NCI-H460 (cell line): Measurements from ENCODE around the gene CCDC85A. TPM values are rescaled to one million over a fixed set of nuclear protein-coding genes. Genes with fewer than 3 reads are reported as not detected.
"Not testable (repeated sequence)": the region's sequence is repeated elsewhere in the genome, so short reads cannot be mapped to it uniquely, and the experiment has no call there.

Experiments used
- DNase-seq: peaks from one replicate; pipeline ENCODE4 v3.0.0-alpha.2; 2016; ENCODE audit warnings: low read depth; ENCODE audit errors: extremely low read depth
- polyA plus RNA-seq: library from polyadenylated mRNA; depleted of rRNA; stranded (reverse); fragments of >200 nt; gene quantifications from 2 replicates; pipeline ENCODE4 v1.2.3, GENCODE V29; 2014; cell fraction: nucleus; rRNA removed
- total RNA-seq: library from RNA; depleted of rRNA; stranded (reverse); fragments of >200 nt; shearing (Covaris generic); gene quantifications from 2 replicates; pipeline ENCODE4 v1.2.3, GENCODE V29; 2014; rRNA removed

The CCDC85A gene
- total RNA-seq: 0.09 and 0.12 TPM in 2 replicates
- 0.06 and 0.88 TPM in 2 replicates for polyA plus RNA-seq

DNA sequence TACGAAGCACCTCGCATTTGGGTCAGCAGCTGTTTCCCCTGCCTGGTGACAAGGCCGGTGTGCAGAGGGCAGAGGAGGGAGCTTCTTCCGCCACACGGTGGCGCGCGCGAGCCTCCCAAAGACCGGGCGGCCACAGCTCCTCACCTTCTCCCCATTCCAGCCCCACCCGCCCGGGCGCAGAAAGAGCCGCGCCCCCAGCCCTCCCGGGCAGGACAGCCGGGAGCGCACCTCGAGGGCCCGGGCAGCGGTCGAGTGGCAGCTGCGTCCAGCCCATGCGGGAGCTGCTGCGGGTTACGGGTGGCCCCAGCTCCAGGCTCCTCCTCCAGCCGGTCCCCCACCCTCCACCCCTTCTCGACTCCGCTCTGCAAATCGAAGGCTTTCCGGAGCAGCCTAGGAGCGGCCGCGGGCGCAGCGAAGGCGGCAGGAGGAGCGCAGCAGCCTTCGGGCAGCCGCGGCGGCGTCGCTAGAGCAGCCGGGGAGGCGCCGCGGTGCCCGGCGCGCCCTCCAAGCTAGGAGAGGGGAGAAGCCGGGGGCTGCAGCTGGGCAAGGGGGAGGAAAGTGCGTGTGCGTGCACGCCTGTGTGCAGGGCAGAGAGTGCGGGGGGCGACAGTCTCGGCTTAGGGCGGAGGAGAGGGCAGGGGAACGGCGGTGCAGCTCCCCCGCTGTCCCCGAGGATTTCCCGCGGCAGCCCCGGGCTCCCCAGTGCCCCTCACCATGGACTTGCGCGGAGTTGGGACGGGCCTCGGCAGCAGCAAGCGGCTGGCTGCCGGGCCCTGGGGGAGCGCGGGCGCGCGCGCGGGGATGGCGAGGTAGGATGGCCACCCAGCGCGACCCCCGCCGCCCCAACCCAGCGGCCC is at the start of gene CCDC85A:
CCDC85A (plus strand) TSS at position 348 of the 857 bp plus-strand sequence. CDS start 635 bp downstream, outside the sequence.
- DNase-seq: peak; percentile 76

DNA sequence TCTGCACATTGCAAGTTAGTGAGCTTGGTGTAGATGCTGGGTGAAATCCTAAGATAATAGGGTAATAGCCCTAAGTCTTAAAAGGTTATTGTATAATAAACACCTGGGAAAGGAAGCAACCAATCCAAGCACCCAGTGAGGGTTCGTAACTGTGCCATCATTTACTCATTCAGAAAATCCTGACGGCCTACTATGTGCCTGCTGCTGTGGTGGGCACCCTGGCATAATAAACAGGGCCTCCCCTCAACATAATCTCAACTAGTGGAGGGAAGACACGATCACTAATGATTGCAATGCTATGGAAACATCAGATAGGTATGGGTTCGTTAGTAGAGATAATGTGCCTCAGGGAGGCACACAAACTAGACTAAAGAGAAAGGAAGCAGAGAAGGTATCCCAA is 48.9 kb upstream of the CCDC85A start:
- no peak for DNase-seq

DNA sequence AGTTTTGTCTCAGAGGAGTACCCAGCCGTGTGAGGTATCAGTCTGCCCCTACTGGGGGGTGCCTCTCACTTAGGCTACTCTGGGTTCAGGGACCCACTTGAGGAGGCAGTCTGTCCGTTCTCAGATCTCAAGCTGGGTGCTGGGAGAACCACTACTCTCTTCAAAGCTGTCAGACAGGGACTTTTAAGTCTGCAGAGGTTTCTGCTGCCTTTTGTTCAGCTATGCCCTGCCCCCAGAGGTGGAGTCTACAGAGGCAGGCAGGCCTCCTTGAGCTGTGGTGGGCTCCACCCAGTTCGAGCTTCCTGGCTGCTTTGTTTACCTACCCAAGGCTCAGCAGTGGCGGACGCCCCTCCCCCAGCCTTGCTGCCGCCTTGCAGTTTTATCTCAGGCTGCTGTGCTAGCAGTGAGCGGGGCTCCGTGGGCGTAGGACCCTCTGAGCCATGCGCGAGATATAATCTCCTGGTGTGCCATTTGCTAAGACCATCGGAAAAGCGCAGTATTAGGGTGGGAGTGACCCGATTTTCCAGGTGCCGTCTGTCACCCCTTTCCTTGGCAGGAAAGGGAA is 41.2 kb upstream of the CCDC85A start:
- not testable (repeated sequence) for DNase-seq

DNA sequence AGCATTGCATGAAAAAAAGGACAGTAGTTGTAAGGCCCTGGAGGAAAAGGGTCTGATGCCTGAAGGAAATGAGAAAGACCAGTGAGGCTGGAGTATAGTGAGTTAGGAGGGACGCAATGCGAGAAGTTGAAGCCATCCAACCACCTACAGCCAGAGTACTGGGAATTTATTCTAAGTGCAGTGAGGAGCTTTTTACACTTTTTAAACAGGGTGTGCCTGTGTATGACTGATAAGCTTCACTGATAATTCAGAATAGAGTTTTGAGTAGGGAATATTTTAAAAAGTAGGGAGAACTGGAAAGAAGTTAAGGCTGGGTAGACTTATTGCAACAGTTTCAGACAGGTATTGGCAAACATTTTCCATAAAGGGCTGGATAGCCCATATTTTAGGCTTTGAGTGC is 35.9 kb upstream of the CCDC85A start:
- no peak for DNase-seq

DNA sequence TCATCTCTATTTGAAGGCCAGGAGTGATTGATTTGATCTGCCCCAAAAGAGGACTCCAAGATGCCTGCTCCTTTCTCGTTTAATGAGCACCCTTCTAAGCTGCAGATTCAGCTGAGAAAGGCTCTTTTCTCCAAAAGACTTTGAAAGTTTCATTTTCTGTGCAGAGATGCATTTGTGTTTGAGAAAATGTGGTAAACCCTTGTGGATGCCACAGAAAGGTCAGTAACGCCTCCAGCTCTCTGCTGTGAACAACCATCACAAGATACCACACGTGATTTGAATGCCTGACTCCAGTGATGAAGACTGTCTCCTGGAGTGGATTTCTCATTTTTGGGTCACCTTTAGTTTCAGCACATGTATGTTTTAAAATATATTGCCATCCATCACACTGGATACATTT is 35.0 kb upstream of the CCDC85A start:
- DNase-seq: no peak

DNA sequence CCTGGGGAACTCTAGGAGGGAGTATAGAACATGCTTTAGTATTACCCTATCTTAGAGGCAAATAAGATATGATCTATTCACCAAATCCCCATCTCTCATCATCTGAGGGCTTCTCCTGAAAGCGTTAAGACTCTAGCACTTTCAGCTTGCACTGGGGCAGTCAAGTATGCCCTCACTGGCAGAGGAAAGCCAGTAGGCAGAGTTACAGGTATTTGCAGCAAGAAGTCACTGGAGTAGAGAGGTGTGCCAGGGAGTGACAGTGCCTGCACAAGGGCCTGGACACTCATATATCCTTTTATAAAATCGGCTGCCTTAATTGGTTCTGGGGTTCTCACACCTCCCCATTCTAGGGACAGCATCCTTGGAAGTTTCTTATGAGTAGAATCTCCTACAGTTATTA is 31.9 kb upstream of the CCDC85A start:
- no peak for DNase-seq

DNA sequence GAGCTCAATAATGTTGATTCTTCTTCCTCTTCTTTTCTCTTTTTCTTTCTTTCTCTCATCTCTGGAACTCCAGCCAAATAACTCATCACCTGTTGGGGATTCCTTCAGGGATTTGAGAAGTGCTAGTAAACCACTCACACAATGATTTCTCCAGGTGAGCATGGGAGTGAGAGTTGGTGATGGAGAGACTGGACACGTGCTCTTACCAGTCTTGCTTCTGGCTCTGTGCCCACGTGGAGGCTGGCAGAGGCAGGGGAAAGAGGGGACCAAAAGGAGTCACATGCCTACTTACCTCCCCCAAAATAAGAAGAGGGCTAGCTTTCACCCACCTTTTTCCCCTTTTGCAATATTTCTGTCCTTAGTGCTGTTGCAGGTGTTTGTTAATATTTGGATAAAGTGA is 28.6 kb upstream of the CCDC85A start:
- DNase-seq: no peak

DNA sequence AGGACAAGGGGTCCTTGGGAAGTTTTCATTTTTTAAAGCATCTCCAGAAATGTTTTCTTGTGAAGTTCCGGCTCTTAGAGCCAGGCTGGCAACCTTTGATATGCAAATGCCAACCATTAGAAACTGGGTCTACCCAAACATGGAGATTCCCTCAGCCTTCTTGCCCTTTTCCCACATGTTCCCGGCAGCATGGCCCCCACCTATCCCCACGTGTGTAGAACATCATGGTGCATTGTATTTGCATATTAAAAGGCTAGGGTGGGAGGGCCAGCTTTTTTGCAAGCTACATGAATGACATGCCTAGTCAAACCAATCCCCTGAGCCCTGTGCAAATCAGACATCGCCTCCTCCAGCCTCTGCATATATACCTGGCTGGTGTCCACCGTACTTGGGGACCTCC is 23.9 kb upstream of the CCDC85A start:
- DNase-seq: not testable (repeated sequence)

DNA sequence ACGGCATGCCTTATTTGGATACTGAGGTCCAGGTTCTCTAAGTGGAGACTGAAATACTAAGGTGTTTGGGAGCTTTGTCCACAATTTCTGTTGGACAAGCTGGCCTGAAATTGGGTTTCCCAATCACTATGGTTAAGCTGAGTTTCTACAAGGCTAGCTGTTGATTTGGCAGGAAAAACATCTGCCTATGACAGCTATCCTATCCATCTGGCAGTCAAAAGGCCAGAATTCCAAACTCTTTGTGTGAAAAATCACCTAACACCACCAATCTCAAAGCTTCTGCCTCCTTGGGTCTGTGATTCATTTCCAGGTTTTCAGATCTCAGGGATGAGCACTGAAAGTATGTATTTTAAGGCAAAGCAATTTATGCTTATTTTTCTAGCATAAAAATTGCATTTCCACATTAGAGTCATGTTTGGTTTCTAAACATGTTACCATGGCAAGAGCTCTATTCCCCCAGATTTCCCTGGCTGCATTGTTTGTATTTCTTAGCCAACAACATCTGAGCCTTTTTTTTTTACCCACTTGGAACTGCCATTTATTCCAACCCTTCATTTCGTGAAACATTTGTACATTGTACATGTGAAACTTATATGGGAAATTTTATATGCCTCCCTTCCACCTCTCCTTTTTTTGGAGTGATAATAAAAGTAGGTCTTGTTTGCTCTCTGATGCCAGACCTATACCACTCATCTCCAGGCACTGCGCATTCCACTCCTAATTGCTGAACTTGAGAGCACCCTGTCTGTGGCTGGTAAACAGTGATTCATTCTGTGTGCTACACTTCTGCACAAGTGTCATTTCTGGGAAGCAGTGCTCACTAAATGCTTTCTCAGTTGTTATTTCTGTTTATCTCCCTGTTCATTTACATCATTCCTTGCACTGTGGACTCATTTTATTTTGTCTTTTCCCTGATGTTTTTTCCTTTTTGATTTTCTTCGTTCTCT is 15.9 kb upstream of the CCDC85A start:
- no peak for DNase-seq

DNA sequence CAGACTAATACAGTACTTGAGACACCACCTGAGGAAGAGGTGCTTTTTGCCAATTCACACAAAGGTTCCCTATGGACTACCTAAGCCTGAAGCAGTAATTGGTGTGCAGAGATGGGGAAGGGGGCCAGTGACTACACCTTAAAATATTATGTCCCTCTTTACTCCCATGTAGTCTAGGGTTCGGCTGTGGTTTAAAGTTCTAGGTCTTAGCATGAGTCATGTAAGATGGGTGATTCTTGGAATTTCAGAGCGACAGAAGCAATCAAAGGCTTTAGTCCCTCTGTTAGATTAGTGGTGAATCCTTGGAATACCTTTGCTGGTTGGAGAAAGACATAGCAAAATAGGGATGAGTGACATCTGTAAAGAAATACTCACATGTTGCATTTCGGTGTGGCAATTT is 14.3 kb upstream of the CCDC85A start:
- DNase-seq: no peak

DNA sequence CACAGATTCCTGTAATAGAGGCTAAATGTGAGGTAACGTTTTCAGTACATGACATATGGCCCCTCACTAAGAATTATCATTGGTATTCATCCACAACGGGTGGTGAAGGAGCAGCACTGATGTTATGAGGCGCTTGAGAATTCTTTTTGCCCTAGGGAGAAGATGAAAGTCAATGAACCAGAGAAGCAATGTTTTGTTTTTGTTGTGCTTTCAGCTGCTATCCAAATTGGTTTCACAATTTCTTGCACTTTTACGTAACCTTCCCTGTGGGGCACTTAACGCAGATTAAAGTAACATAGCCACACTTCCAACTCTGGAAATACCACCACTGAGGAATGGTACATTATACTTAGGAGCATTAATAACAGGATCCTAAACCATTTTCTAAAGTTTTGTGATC is 13.3 kb upstream of the CCDC85A start:
- DNase-seq: no peak

DNA sequence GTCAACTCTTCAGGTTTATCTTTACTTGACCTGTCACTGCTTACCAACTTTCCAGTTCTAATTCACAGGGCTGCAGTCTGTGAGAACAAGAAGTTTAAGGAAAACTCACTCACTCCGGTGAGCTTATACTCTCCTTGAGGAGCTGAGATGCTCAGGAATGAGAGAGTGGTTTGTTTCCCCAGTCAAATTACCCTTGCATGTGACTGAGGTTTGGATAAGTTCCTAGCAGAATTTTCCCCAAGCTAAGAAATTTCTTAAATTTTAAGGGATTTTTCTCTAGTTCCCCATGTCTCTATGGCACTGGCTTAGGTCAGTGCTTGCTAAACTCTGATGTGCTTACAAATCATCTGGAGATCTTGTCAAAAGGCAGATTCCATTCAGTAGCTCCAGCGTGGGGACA is 12.8 kb upstream of the CCDC85A start:
- DNase-seq: no peak

DNA sequence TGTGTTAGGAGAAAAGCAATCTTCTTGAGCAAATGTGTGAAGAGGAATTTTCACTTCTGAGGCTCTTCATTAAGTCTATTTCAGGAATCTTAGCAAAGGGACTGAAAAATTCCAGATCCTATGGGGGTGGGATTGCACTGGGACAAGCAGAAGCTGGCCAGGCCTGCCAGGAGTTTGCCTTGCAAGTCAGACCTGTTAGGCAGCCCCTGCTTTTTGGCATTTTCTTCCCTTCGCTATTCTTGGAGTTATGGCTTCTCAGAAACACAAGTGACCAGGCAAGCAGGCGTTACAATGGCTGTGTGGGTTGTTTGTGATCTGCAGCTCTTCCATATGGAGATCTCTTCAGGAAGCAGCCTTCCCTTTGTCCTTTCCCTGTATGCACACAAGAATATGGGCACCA is 8.0 kb upstream of the CCDC85A start:
- DNase-seq: no peak

DNA sequence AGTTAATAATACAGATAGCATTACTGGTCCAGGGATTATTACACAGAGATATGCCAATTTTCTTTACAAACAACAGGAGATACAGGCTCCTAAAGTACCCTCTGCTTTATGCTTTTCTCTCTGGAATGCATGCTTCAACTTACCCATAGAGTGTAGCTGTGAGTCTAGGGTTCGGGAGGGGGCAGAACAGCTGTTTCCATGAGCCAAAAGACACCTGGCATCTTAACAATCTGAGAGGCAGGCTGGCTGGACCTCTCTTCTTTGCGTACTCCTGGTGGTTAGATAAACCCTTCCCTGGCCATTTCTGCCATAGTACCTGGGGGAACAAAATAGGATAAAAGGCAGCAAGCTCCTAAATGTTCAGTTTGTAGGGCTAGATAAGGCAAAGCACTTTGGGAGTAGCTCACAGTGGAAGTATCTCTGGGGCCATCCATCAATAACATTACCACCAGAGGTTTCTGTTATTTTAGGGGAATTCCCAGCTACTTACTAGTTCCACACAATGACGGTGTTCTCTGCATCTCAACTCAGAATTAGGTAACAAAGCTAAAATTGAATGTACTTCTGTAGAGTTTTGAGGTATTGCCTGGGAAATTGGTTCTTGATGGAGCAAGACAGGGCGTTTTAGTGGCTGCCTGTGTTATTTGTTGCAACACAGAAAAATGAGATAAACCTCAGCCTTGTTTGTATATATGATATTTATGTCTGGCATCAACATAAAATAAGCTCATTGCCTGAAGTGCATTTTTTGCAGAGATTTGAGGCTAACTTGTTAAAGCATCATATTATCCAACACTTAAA is 6.2 kb upstream of the CCDC85A start:
- no peak for DNase-seq

DNA sequence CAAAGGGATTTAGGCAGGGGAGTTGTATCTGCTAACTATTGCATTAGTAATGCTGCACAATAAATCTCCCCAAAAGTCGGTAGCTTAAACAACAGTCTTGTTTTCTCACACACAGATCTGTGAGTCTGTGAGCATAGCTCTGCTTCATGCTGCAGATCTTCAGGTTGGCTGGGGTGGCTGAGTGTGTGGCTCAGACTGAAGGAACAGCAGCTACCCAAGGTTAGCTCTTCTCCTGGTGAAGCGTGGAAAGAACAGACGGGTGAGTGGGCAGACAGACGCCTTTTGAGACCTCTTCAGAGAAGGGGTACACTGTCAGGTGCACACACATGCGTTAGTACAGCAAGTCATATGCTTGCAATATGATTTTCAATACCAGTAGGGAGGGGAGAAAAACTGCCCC is 3.9 kb upstream of the CCDC85A start:
- DNase-seq: no peak

DNA sequence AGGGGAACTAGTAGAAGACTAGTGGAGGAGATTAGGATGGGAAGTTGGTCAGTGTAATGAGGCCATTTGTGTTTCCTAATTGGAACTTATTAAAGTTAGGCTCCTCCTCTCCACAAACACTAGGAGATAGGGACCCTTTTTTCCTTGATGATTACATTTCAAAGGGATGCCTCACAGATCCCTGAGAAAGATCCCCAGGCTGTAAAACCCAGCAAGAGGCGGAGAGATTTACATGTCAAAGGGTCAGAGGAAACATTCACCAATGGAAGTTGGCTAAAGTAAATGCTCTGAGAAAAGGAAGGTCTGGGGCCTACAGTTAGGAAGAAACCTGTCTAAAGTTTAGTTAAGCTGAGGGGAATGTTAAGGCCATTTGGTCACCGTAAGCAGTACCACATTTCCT is 1.4 kb upstream of the CCDC85A start:
- DNase-seq: no peak

DNA sequence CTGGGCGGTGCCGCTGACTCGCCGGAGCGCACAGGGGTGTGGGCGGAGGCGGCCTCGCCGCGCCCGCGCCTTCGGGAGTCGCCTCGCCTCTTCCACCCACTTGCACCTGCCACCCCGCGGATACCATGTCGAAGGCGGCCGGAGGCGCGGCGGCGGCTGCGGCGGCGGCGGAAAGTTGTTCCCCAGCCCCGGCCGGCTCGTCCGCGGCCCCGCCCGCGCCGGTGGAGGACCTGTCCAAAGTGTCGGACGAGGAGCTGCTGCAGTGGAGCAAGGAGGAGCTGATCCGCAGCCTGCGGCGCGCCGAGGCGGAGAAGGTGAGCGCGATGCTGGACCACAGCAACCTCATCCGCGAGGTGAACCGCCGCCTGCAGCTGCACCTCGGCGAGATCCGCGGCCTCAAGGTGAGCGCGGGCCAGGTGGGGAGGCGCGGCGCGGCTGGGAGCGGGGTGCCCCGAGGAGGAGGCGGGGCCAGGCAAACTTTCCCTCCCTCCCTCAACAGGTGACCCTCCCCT is 766 bp downstream of the CCDC85A start:
- DNase-seq: no peak

DNA sequence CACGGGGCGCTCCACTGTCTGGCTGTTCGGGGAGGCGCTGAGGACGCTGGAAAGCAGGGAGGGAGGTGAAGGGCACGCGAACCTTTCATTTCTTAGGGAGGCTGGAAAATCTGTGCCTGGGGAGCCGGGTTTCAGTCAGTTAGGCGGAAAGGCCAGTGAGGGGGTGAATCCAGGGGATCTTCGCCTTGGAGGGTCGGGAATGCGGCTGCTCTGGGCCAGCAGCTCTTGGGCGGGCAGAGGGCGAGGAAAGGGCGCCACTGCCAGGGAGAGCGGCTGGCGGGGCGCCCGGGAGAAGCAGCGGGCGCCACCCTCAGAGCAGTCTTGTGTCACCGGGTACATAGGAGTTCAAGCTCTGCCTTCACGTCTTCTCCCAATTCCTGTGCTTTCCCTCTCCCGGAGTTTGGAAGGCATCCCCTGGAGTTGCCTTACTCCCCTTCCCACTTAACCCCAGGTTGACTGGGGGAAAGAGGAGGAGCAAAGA is 1.4 kb downstream of the CCDC85A start:
- no peak for DNase-seq

DNA sequence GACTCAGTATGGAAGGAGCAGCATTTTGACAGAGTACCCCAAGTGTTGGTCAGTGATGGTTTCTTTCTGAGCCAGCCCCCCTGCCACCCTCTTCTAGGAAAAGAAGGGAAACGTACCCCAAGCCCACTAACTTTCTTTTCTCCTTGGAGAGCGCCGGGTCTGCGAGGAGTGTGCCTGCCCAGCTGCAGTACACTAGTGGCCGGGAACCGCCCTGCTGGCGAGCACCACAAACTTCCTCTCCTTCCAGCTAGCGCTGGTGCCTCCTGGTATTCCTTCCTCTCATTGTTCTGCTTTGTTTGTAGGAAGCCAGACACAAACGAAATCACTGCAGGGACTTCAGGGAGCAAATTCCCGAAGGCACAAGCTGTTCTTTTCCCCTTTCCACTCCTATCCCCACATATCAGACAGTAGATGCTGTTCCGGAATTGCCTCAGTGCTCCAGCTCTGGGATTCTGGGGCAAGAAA is 1.8 kb downstream of the CCDC85A start:
- DNase-seq: no peak

DNA sequence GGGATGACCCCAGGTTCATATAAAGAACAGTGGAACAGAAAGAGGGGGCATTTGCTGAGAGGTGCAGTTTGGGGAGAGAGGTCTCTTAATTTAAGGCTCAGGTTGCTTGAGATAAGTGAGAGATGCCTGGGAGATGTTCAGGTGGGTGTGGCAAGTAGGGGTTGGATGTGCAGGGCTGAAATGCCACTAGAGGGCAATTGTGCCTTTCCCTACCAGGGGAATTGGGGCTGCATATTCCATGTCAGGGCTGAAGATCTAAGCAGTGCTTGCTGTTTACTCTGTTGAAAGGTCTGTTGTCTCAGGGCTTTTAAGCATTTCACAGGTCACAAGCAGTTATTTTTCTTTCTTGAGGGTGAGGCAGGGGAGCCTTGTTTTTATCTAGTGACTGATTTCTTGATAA is 7.8 kb downstream of the CCDC85A start:
- DNase-seq: peak; percentile 58
